Fibroblast of upper back skin (primary cell): ENCODE data around the gene OR6X1.
"Not testable (repeated sequence)": the region's sequence is repeated elsewhere in the genome, so short reads cannot be mapped to it uniquely, and the experiment has no call there.

ENCODE experiments used
- DNase-seq: peaks from one replicate; pipeline ENCODE4 v3.0.0-alpha.2; 2013

The OR6X1 gene

GRCh38 chr11:123751781-123752180 lies 2.5 kb downstream of the OR6X1 start:
- DNase-seq = no peak

DNA sequence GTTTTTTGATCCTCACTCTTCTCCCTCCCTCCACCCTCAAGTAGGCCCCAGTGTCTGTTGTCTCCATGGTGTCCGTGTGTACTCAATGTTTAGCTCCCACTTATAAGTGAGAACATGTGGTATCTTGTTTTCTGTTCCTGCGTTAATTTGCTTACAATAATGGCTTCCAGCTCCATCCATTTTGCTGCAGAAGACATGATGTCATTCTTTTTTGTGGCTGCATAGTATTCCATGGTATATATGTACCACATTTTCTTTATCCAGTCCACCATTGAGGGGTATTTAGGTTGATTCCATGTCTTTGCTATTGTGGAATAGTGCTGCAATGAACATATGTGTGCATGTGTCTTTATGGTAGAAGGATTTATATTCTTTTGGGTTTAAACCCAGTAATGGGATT lies 6.0 kb downstream of the OR6X1 start:
- DNase-seq = not testable (repeated sequence)

GRCh38 chr11:123745764-123746451 lies 8.4 kb downstream of the OR6X1 start:
- no peak for DNase-seq

DNA sequence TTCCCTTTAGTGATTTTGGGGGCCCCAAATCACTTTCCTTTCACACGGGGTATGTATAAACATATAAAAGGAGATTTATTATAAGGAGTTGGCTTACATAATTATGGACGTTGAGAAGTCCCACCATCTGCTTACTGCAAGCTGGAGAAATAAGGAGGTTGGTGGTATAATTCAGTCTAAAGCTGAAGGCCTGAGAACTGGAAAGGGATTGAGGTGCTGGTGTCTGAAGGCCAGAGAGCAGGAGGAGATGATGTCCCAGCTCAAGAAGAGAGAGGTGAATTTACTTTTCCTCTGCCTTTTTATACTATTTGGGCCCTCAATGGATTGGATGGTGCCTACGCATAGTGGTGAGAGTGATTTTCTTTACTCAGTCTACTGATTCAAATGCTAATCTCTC lies 11.6 kb downstream of the OR6X1 start:
- DNase-seq = no peak

DNA sequence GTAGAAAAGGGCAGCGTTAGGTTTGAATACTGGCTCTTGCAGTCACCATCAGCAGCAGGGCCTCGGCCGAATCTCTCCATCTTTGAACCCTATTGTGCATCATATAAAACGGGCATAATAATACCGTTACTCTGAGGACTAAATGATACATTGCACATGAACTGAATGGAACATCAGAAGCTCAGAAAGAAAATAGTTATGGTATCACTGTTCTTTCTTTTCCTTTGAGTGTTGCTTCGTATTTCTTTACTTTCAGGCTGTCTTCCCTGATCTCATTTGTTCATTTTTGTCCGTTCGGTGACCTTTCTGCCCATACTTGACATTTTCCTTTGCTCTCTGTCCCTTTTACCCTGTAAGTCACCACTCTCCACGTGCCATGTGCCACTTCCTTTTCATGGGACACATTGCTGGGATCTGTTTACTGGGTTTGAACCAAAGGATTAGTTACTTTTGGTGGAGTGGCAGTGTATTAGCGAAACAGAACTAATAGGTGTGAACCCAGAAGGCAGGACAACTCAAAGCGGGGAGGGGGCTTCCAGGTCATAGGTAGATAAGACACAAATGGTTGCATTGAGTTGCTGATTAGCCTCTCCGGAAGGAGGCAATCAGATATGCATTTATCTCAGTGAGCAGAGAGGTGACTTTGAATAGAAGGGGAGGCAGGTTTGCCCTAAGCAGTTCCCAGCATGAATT lies 12.1 kb downstream of the OR6X1 start:
- no peak for DNase-seq

GRCh38 chr11:123741159-123742030 lies 12.9 kb downstream of the OR6X1 start, which contains the start of gene ZNF202:
Gene ZNF202 (minus strand): TSS chr11:123741660. CDS start chr11:123730888, 10,772 bp downstream.
- DNase-seq = peak; percentile 87

- DNase-seq = no peak
Measured at GRCh38 chr11:123740787-123741158, 13.5 kb downstream of the OR6X1 start.

- DNase-seq = no peak
Measured at GRCh38 chr11:123738374-123738773, 15.9 kb downstream of the OR6X1 start.

GRCh38 chr11:123736769-123737168 lies 17.5 kb downstream of the OR6X1 start:
- no peak for DNase-seq

DNA sequence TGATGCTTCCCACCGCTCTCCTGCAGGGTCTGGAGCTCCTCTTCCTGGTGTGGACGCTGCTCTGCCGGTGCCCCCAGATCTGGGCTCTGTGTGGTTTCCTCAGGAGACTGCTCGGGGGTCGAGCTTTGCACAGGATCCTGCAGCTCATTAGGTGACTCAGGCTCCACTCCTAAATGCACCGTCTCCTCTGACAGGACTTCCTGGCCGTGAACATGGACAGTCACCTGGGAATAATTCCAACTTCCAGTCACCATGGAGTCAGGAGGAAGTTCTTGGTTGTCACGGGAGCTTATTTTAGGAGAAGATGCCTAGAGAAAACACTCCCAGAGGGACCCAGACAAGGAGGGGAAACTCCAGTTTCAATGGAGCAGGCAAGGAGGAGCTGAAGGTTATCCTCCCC lies 24.7 kb downstream of the OR6X1 start:
- no peak for DNase-seq

- no peak for DNase-seq
Measured at GRCh38 chr11:123725995-123726655, 28.2 kb downstream of the OR6X1 start.

- peak; percentile 42 for DNase-seq
Measured at GRCh38 chr11:123719452-123719851, 34.9 kb downstream of the OR6X1 start.

DNA sequence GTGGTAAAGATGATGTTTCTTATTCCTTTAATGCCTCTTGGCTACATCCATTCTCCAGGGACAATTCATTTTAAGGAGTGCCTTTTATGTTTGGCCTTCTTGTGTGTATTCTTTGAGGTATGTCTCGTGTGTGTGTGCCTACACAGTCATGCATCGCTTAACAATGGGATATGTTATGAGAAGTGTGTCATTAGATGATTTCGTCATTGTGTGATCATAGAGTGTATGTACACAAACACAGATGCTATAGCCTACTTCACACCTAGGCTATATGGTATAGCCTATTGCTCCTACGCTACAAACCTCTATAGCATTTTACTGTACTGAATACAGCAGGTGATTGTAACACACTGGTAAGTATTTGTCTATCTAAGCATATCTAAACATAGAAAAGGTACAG lies 35.8 kb downstream of the OR6X1 start:
- no peak for DNase-seq

DNA sequence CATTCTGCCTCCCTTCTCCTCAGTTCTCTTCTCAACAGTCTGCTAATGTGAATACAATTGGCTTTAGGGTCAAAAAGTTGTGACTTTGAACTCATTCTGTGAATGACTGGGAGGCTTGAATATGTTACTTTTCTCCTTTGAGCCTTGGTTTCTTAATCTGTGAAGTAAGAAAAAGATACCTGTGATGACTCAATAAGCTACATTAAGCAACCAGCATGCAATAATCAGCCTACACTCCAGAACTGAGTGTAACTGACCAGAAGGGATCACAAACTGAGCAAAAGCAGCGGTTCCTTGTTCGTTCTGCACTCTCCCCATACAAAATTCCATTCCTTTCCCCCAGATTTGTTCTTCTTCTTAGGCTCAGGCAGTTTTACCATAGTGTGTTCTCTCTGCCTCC lies 36.3 kb downstream of the OR6X1 start:
- no peak for DNase-seq

GRCh38 chr11:123712627-123713026 lies 41.7 kb downstream of the OR6X1 start:
- not testable (repeated sequence) for DNase-seq

GRCh38 chr11:123707606-123708205 lies 46.6 kb downstream of the OR6X1 start:
- DNase-seq = peak; percentile 69

DNA sequence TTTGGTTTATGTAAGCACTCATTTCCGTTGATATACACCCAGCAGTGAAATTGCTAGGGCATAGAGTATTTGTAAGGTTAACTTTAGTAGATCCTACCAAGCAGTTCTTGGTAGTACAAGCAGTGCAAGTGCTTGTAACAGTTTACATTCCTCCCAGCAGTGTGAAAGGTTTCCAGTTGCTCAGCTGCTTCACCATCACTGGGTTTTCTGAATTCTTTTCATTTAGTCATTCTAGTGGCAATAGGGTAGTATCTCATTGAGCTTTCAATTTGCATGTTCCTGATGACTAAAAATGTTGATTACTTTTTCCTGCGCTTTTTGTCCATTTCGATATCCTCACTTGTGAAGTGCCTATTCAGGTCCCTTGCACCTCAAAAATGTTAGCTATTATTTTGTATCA lies 47.1 kb downstream of the OR6X1 start:
- DNase-seq = no peak

GRCh38 chr11:123704341-123704740 lies 50.0 kb downstream of the OR6X1 start:
- DNase-seq = no peak
